ENCODE measurements around the gene FAM193B.

DNA sequence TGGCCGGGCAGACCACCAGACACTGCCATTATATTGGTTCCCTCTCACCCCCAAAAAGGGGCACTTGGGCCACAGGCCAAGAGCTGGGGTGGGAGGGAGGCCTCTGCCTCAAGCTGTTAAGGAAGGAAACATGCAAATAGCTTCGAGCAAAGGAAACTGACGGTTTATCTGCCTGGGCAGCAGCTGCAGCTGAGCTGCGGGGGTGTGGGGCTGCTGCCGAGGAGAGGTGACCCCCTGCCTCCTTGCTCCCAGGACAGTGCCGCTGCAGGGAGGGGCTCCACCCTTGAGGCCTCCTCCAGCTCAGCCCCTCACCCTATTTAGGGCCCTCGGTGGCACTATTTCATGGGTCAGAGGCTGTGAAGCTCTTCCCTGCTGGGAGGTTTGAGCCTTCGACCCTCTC, 45.5 kb downstream of the FAM193B start:
- TF ChIP-seq, protein P1, sequence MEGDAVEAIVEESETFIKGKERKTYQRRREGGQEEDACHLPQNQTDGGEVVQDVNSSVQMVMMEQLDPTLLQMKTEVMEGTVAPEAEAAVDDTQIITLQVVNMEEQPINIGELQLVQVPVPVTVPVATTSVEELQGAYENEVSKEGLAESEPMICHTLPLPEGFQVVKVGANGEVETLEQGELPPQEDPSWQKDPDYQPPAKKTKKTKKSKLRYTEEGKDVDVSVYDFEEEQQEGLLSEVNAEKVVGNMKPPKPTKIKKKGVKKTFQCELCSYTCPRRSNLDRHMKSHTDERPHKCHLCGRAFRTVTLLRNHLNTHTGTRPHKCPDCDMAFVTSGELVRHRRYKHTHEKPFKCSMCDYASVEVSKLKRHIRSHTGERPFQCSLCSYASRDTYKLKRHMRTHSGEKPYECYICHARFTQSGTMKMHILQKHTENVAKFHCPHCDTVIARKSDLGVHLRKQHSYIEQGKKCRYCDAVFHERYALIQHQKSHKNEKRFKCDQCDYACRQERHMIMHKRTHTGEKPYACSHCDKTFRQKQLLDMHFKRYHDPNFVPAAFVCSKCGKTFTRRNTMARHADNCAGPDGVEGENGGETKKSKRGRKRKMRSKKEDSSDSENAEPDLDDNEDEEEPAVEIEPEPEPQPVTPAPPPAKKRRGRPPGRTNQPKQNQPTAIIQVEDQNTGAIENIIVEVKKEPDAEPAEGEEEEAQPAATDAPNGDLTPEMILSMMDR (IDR thresholded peaks at IDR 0.05), result no peak
- no peak for TF ChIP-seq POLR2A (IDR thresholded peaks at IDR 0.05)

All from Peyer's patch (tissue), 4 donors.